NB4 (cell line): ENCODE measurements around the gene CHST9.

Experiments
- POLR2A ChIP-seq: IDR thresholded peaks from 2 replicates; pipeline ENCODE4 v1.6.1; 2011; ENCODE audit warnings: mild to moderate bottlenecking; ENCODE audit not compliant: insufficient read length; ENCODE audit errors: extremely low read depth
- TF ChIP-seq, protein P1 (sequence below): IDR thresholded peaks from one replicate; pipeline ENCODE4 v1.5.1; 2012; ENCODE audit warnings: low read depth, low read length

DNA sequence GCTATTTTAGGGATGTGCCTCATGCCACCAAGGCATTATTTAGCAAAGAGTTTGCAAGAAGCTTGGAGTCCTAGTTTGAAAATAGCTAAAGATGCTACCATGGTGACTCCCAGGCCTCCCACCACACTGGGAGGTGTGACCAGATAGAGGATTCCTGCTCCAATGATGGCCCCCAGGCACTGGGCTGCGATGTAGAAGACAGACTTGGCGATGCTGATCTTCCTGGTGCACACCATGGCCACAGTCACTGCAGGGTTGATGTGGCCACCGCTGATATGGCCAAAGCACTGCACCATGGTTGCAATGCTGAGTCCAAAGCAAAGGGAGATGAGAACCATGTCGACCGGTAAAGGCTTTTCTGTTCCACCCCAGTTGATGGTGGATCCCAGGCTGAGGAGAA, 323.0 kb downstream of the CHST9 start:
- no peak for TF ChIP-seq POLR2A
- TF ChIP-seq, protein P1, sequence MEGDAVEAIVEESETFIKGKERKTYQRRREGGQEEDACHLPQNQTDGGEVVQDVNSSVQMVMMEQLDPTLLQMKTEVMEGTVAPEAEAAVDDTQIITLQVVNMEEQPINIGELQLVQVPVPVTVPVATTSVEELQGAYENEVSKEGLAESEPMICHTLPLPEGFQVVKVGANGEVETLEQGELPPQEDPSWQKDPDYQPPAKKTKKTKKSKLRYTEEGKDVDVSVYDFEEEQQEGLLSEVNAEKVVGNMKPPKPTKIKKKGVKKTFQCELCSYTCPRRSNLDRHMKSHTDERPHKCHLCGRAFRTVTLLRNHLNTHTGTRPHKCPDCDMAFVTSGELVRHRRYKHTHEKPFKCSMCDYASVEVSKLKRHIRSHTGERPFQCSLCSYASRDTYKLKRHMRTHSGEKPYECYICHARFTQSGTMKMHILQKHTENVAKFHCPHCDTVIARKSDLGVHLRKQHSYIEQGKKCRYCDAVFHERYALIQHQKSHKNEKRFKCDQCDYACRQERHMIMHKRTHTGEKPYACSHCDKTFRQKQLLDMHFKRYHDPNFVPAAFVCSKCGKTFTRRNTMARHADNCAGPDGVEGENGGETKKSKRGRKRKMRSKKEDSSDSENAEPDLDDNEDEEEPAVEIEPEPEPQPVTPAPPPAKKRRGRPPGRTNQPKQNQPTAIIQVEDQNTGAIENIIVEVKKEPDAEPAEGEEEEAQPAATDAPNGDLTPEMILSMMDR: no peak
